Measurements from ENCODE around the gene PNPLA7. TPM values are rescaled to one million over a fixed set of nuclear protein-coding genes. Genes with fewer than 3 reads are reported as not detected.

Gene PNPLA7
- total RNA-seq, 1 donor from 2014 or later: 0.04 TPM

DNA sequence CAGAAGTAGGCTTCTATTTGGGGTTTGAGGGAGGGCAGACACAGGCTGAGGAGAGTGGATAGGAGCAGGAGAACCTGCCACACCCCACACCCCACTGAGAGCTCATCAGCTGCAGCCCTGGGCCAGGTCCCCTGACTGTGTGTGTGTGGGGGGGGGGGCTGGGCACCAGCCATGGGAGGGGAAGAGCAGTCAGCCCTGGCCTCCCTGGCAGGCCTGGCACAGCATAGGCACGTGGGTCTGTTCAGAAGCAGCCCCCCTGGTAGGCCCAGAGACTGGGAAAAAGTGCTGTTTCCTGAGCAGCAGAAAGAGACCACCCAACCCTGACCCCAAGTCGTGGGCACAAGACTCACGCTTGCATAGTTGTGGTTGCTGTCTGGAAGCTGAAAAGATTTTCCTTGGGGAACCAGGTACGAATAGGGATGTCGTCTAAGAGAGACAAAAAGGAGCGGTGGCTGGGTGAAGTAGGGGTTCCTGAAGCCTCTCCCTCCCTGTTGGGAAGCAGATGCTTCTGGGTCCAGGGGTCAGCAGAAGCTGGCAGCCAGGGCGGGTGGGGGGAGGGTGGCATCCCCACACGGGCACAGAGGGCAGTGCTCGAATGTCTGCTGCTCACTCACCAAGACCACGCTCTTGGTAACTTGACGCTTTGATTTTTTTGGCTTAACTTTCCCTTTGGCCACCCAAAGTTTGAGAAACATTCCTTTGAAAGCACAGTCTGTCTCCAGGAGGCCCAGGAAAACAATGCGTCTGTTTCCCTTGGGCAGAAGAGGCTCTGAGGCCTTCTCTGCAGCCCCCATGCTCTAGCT is 93.9 kb downstream of the PNPLA7 start:
- no peak overlapping the region for H3K4me3 ChIP-seq (ENCODE audit: low read depth, low read length)
- TF ChIP-seq CTCF (IDR thresholded peaks at IDR 0.05; ENCODE audit: insufficient read depth, low read length, poor library complexity, severe bottlenecking): no peak
- no peaks in the 10 kb centered on the region for H3K27me3 ChIP-seq (ENCODE audit: control insufficient read depth, insufficient read depth, low read length)
- DNase-seq (ENCODE audit: low read depth): peak; percentile 37
- no peaks in the 10 kb centered on the region for H3K36me3 ChIP-seq (ENCODE audit: control insufficient read depth, insufficient read depth, low read length)

DNA sequence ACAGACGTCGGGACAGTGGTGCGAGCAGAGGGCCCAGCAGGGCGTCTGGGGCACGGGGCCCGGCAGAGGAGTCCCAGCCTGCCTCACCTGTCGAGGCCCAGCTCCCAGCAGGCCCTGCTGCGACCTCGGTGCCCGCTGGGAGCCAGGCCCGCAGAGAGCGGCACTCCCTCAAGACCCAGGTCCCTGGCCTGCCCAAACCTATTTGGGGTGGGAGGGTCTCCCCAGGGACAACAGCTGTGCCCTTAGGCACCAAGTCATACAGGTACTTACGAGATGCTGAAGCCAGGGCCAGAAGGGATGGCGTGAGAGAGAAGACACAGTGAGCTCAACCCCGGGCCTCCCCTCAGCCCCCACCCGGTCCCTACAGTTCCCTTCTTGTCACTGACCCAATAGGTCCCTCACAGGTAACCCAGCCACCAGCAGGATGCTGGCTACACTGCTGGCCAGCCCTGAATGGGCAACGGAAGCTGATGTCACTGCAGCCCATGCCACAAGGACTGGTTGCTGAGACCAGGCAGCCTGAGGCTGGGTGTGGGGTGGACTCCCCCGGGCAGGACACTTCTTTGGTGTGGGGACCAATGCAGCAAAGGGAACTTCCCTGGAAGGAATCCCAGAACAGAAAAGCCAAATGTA is 94.7 kb downstream of the PNPLA7 start:
- Histone ChIP-seq H3K4me3 (ENCODE audit: low read depth, low read length) (no peak overlapping the region), H3K27me3 (ENCODE audit: control insufficient read depth, insufficient read depth, low read length) (no peaks in the 10 kb centered on the region), H3K36me3 (ENCODE audit: control insufficient read depth, insufficient read depth, low read length) (no peaks in the 10 kb centered on the region)
- no peak for DNase-seq (ENCODE audit: low read depth)
- TF ChIP-seq CTCF (IDR thresholded peaks at IDR 0.05; ENCODE audit: insufficient read depth, low read length, poor library complexity, severe bottlenecking): no peak

- no peaks in the 10 kb centered on the region for H3K27me3 ChIP-seq (ENCODE audit: control insufficient read depth, insufficient read depth, low read length)
- H3K4me3 ChIP-seq (ENCODE audit: low read depth, low read length): peak overlapping the region; percentile 33
- no peak for DNase-seq (ENCODE audit: low read depth)
- H3K36me3 ChIP-seq (ENCODE audit: control insufficient read depth, insufficient read depth, low read length): no peaks in the 10 kb centered on the region
- TF ChIP-seq CTCF (IDR thresholded peaks at IDR 0.05; ENCODE audit: insufficient read depth, low read length, poor library complexity, severe bottlenecking): no peak
These were observed 95.4 kb downstream of the PNPLA7 start for GRCh38 chr9:137454597-137455358.

GRCh38 chr9:137454145-137454596 is 96.0 kb downstream of the PNPLA7 start:
- no peak for DNase-seq (ENCODE audit: low read depth)
- H3K27me3 ChIP-seq (ENCODE audit: control insufficient read depth, insufficient read depth, low read length): no peaks in the 10 kb centered on the region
- H3K36me3 ChIP-seq (ENCODE audit: control insufficient read depth, insufficient read depth, low read length): no peaks in the 10 kb centered on the region
- no peak for TF ChIP-seq CTCF (IDR thresholded peaks at IDR 0.05; ENCODE audit: insufficient read depth, low read length, poor library complexity, severe bottlenecking)
- H3K4me3 ChIP-seq (ENCODE audit: low read depth, low read length): peak overlapping the region; percentile 33

DNA sequence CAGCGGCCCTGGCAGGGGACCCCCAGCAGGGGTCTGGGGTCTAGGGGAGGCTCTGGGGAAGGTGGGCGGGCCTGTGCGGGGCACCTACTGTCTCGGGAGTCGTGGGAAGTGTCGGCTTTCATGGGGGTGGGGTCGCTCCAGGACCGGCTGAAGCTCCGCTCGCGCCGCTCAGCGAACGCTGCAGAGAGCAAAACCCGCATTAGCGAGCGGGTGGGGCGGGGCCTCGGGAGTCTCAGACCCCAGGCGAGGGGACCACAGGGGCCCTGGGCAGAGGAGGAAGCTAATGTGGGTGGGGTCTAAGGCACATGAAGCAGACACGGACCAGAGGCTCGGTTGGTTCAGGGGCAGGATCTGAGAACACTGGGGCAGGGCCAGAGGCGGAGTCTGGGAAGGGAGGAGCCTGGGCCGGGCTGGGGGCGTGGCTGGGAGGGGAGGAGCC is 96.5 kb downstream of the PNPLA7 start:
- Histone ChIP-seq H3K27me3 (ENCODE audit: control insufficient read depth, insufficient read depth, low read length) (no peaks in the 10 kb centered on the region), H3K36me3 (ENCODE audit: control insufficient read depth, insufficient read depth, low read length) (no peaks in the 10 kb centered on the region), H3K4me3 (ENCODE audit: low read depth, low read length) (peak overlapping the region; percentile 29)
- no peak for DNase-seq (ENCODE audit: low read depth)
- no peak for TF ChIP-seq CTCF (IDR thresholded peaks at IDR 0.05; ENCODE audit: insufficient read depth, low read length, poor library complexity, severe bottlenecking)
